ENCODE results near the gene CNOT1. TPM values are rescaled to one million over a fixed set of nuclear protein-coding genes. Genes with fewer than 3 reads are reported as not detected.
"Not testable (repeated sequence)": the region's sequence is repeated elsewhere in the genome, so short reads cannot be mapped to it uniquely, and the experiment has no call there.

CNOT1 gene
- total and polyA plus RNA-seq, 2 donors, result 74.4 to 141 TPM

- Histone ChIP-seq H3K36me3 (ENCODE audit: insufficient read depth) (peaks cover 8% of the 10 kb centered on the region), H3K4me3 (ENCODE audit: low read depth, low read length) (no peak overlapping the region), H3K27ac (ENCODE audit: low read depth) (no peak overlapping the region), H3K4me1 (ENCODE audit: insufficient read depth) (no peaks in the 10 kb centered on the region)
- WGBS, result 88% methylated on average over 8 of the region's 8 CpGs
- no peak for DNase-seq (ENCODE audit: extremely low spot score)
These were observed 44.7 kb downstream of the CNOT1 start for GRCh38 chr16:58584831-58585505.

DNA sequence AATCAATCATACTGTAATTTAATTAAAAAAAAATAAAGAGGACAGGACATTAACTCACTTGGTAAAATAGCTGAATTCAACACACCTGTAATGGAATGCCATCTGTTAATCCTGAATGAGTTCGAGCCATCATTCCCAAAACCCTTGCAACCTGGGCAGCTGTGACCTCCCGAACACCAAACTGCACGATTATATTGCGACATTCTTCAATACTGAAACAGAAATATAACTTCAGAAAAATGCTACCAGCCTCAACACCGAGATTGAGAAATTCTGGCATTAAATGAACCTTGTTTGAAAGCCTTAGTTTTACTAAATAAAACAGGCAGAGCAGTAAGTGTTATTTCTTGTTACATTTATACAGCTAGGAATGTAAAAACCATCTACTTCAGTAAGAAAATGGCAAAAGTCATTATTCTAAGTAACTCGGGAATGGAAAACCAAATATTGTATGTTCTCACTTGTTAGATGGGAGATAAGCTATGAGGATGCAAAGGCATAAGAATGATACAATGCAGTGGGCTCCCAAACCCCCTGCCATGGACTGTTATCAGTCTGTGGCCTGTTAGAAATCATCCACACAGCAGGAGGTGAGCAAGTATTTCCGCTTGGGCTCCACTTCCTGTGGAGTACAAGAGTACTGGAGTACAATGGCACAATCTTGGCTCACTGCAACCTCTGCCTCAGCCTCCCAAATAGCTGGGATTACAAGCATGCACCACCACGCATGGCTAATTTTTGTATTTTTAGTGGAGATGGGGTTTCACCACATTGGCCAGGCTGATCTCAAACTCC is 46.5 kb downstream of the CNOT1 start:
- DNase-seq (ENCODE audit: extremely low spot score), result no peak
- H3K4me1 ChIP-seq (ENCODE audit: insufficient read depth), result no peaks in the 10 kb centered on the region
- H3K27ac ChIP-seq (ENCODE audit: low read depth), result no peak overlapping the region
- WGBS, result 92% methylated on average over 8 of the region's 8 CpGs
- peaks cover 19% of the 10 kb centered on the region for H3K36me3 ChIP-seq (ENCODE audit: insufficient read depth)
- no peak overlapping the region for H3K4me3 ChIP-seq (ENCODE audit: low read depth, low read length)

DNA sequence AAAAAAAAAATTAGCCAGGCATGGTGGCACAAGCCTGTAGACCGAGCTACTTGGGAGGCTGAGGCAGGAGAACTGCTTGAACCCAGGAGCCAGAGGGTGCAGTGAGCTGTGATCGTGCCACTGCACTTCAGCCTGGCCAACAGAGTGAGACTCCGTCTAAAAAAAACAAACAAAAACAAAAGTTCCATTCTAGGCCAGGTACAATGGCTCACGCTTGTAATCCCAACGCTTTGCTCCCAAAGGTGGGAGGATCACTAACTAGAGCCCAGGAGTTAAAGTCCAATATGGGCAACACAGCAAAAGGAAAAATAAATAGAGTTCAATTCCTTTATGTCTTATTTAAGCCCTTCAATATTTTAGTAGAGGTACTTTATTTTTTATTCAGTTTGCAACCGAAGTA is 47.5 kb downstream of the CNOT1 start:
- Histone ChIP-seq H3K36me3 (ENCODE audit: insufficient read depth) (peaks cover 20% of the 10 kb centered on the region), H3K4me1 (ENCODE audit: insufficient read depth) (no peaks in the 10 kb centered on the region), H3K4me3 (ENCODE audit: low read depth, low read length) (no peak overlapping the region), H3K27ac (ENCODE audit: low read depth) (no peak overlapping the region)
- 92% methylated on average over 6 of the region's 6 CpGs for WGBS
- no peak for DNase-seq (ENCODE audit: extremely low spot score)

DNA sequence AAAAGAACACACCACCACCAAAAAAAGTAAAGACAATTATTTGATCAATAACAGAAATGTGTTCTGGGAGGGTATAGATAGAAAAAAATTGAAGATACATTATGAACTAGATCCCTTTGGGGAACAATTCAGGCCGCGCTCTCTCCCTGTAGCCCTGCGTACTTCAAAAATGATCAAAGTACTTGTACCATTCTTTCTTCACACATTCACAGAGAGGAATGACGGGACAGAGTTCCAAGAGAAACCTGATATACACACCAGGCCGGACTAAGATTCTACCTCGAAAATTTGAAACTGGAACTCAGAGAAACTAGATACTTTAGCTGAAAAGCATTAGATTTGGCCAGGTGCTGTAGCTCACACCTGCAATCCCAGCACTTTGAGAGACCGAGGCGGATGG is 50.0 kb downstream of the CNOT1 start:
- no peak overlapping the region for H3K4me3 ChIP-seq (ENCODE audit: low read depth, low read length)
- H3K27ac ChIP-seq (ENCODE audit: low read depth), result no peak overlapping the region
- H3K4me1 ChIP-seq (ENCODE audit: insufficient read depth), result no peaks in the 10 kb centered on the region
- 89% methylated on average over 8 of the region's 8 CpGs for WGBS
- no peak for DNase-seq (ENCODE audit: extremely low spot score)
- peaks cover 21% of the 10 kb centered on the region for H3K36me3 ChIP-seq (ENCODE audit: insufficient read depth)

- Histone ChIP-seq H3K4me1 (ENCODE audit: insufficient read depth) (no peaks in the 10 kb centered on the region), H3K36me3 (ENCODE audit: insufficient read depth) (peaks cover 21% of the 10 kb centered on the region), H3K27ac (ENCODE audit: low read depth) (no peak overlapping the region), H3K4me3 (ENCODE audit: low read depth, low read length) (no peak overlapping the region)
- WGBS, result 89% methylated on average over 3 of the region's 3 CpGs
- no peak for DNase-seq (ENCODE audit: extremely low spot score)
These were observed 51.0 kb downstream of the CNOT1 start for GRCh38 chr16:58578642-58579041.

GRCh38 chr16:58577141-58577540 is 52.5 kb downstream of the CNOT1 start:
- Histone ChIP-seq H3K36me3 (ENCODE audit: insufficient read depth) (peaks cover 20% of the 10 kb centered on the region), H3K4me3 (ENCODE audit: low read depth, low read length) (no peak overlapping the region), H3K27ac (ENCODE audit: low read depth) (no peak overlapping the region), H3K4me1 (ENCODE audit: insufficient read depth) (no peaks in the 10 kb centered on the region)
- WGBS, result 63% methylated on average over 1 of the region's 1 CpG
- no peak for DNase-seq (ENCODE audit: extremely low spot score)

- H3K36me3 ChIP-seq (ENCODE audit: insufficient read depth), result peaks cover 18% of the 10 kb centered on the region
- no peak for DNase-seq (ENCODE audit: extremely low spot score)
- 90% methylated on average over 4 of the region's 4 CpGs for WGBS
- H3K4me3 ChIP-seq (ENCODE audit: low read depth, low read length), result no peak overlapping the region
- H3K27ac ChIP-seq (ENCODE audit: low read depth), result no peak overlapping the region
- H3K4me1 ChIP-seq (ENCODE audit: insufficient read depth), result no peaks in the 10 kb centered on the region
These were observed 54.7 kb downstream of the CNOT1 start for GRCh38 chr16:58574895-58575294.

GRCh38 chr16:58565697-58566096 is 63.9 kb downstream of the CNOT1 start:
- H3K4me1 ChIP-seq (ENCODE audit: insufficient read depth); DNase-seq (ENCODE audit: extremely low spot score); H3K36me3 ChIP-seq (ENCODE audit: insufficient read depth); H3K4me3 ChIP-seq (ENCODE audit: low read depth, low read length); H3K27ac ChIP-seq (ENCODE audit: low read depth): not testable (repeated sequence)
- over 99% methylated on average over 4 of the region's 4 CpGs for WGBS

GRCh38 chr16:58563775-58564174 is 65.9 kb downstream of the CNOT1 start:
- H3K4me1 ChIP-seq (ENCODE audit: insufficient read depth), result no peaks in the 10 kb centered on the region
- no peak overlapping the region for H3K4me3 ChIP-seq (ENCODE audit: low read depth, low read length)
- DNase-seq (ENCODE audit: extremely low spot score), result no peak
- H3K36me3 ChIP-seq (ENCODE audit: insufficient read depth), result peaks cover 4% of the 10 kb centered on the region
- 97% methylated on average over 4 of the region's 4 CpGs for WGBS
- no peak overlapping the region for H3K27ac ChIP-seq (ENCODE audit: low read depth)

DNA sequence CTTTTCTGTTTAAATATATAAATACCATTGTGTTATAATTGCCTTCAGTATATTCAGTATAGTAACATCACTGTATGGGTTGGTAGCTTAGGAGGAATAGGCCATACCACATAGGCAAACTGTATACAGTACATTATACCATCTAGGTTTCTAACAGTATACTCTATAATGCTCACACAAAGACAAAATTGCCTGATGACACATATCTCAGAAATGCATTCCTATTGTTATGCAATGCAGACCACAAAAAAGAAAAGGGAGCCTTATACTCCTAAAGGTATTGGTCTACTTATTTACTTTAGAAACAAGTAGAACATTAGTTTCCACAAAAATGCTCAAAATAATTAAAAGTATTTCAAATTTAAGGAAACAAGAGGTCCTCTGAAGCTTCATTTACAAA is 66.4 kb downstream of the CNOT1 start:
- Histone ChIP-seq H3K4me1 (ENCODE audit: insufficient read depth) (no peaks in the 10 kb centered on the region), H3K27ac (ENCODE audit: low read depth) (no peak overlapping the region), H3K4me3 (ENCODE audit: low read depth, low read length) (no peak overlapping the region), H3K36me3 (ENCODE audit: insufficient read depth) (peaks cover 4% of the 10 kb centered on the region)
- no peak for DNase-seq (ENCODE audit: extremely low spot score)

GRCh38 chr16:58556678-58557077 is 72.9 kb downstream of the CNOT1 start:
- H3K4me3 ChIP-seq (ENCODE audit: low read depth, low read length), result no peak overlapping the region
- WGBS, result 65% methylated on average over 2 of the region's 2 CpGs
- H3K36me3 ChIP-seq (ENCODE audit: insufficient read depth), result peaks cover 2% of the 10 kb centered on the region
- no peak for DNase-seq (ENCODE audit: extremely low spot score)
- no peak overlapping the region for H3K27ac ChIP-seq (ENCODE audit: low read depth)
- no peaks in the 10 kb centered on the region for H3K4me1 ChIP-seq (ENCODE audit: insufficient read depth)

DNA sequence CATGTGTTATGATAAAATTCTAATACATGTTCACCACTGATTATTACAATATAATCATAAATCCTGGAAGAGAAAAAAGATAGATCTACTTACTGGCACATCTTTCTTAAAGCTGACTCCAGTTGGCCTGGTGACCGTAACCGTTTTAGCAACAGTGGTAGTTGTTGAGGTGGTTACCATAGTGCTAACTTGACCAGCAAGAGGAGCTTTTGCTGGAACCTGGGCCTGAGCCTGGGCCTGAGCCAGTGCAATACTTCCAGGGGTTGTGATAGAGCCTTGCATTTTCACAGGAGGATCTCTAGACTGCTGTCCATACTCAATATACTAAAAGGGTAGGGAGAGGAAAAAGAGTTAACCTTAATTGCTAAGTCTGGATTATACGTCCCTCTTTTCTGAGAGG is 78.1 kb downstream of the CNOT1 start:
- Histone ChIP-seq H3K36me3 (ENCODE audit: insufficient read depth) (peaks cover 5% of the 10 kb centered on the region), H3K4me1 (ENCODE audit: insufficient read depth) (no peaks in the 10 kb centered on the region), H3K27ac (ENCODE audit: low read depth) (no peak overlapping the region), H3K4me3 (ENCODE audit: low read depth, low read length) (no peak overlapping the region)
- DNase-seq (ENCODE audit: extremely low spot score), result no peak
- WGBS, result 54% methylated on average over 3 of the region's 3 CpGs

- 50% methylated on average over 2 of the region's 2 CpGs for WGBS
- no peak overlapping the region for H3K27ac ChIP-seq (ENCODE audit: low read depth)
- peaks cover 6% of the 10 kb centered on the region for H3K36me3 ChIP-seq (ENCODE audit: insufficient read depth)
These were observed 81.2 kb downstream of the CNOT1 start for GRCh38 chr16:58548378-58548777.

DNA sequence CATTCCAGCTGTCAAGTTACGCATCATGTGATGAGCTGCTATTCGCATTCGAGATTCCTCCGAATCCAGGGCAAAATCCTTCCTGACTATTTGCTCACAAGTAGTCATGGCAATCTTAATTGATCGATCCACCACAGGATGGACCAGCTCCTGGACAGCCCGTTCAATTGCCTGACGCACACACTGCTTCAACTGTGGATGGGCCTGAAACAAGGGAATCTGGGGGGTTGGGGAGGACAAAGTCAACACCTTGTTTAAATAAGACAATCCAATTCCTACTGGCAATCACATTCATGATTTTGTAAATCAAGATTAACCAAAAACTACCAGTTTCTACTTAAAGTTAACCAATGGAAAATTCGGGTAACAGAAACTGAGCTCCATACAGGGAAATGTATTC is 85.9 kb downstream of the CNOT1 start:
- DNase-seq (ENCODE audit: extremely low spot score), result no peak
- WGBS, result 95% methylated on average over 8 of the region's 8 CpGs
- H3K36me3 ChIP-seq (ENCODE audit: insufficient read depth), result peaks cover 20% of the 10 kb centered on the region

More at GRCh38 chr16:58548378-58548777, 81.2 kb downstream of the CNOT1 start:
- Histone ChIP-seq H3K4me1 (ENCODE audit: insufficient read depth) (no peaks in the 10 kb centered on the region), H3K4me3 (ENCODE audit: low read depth, low read length) (no peak overlapping the region)
- no peak for DNase-seq (ENCODE audit: extremely low spot score)

More for the DNA sequence above, 85.9 kb downstream of the CNOT1 start:
- H3K27ac ChIP-seq (ENCODE audit: low read depth), result no peak overlapping the region
- no peak overlapping the region for H3K4me3 ChIP-seq (ENCODE audit: low read depth, low read length)
- H3K4me1 ChIP-seq (ENCODE audit: insufficient read depth), result no peaks in the 10 kb centered on the region
